NCI-H2081 (cell line): ENCODE results near the gene USH2A.

Source experiments
- DNase-seq, 2 experiments: peaks; one replicate each; lab custom pipeline; 2025; lab: John Stamatoyannopoulos, UW

USH2A gene

GRCh38 chr1:215780139-215780538 is 643.1 kb downstream of the USH2A start:
- peak; percentile 21 to 39 for DNase-seq

- no peak for DNase-seq
Measured at GRCh38 chr1:215779729-215780128, 643.5 kb downstream of the USH2A start.

- DNase-seq = no peak
Measured at GRCh38 chr1:215777370-215777925, 645.8 kb downstream of the USH2A start.

- no peak for DNase-seq
Measured at GRCh38 chr1:215776336-215776735, 646.9 kb downstream of the USH2A start.

GRCh38 chr1:215772151-215772550 is 651.1 kb downstream of the USH2A start:
- no peak for DNase-seq

GRCh38 chr1:215768303-215768702 is 654.9 kb downstream of the USH2A start:
- DNase-seq = no peak

- DNase-seq = no peak
Measured at GRCh38 chr1:215767761-215768160, 655.5 kb downstream of the USH2A start.

GRCh38 chr1:215766521-215766920 is 656.7 kb downstream of the USH2A start:
- DNase-seq = no peak

GRCh38 chr1:215765833-215766232 is 657.4 kb downstream of the USH2A start:
- no peak for DNase-seq

- no peak for DNase-seq
Measured at GRCh38 chr1:215761446-215761845, 661.8 kb downstream of the USH2A start.

GRCh38 chr1:215754112-215754511 is 669.1 kb downstream of the USH2A start:
- peak in 1 of 2 experiments; percentile 43 for DNase-seq

GRCh38 chr1:215749414-215749813 is 673.8 kb downstream of the USH2A start:
- DNase-seq = no peak

- DNase-seq = no peak
Measured at GRCh38 chr1:215748431-215748830, 674.8 kb downstream of the USH2A start.

- DNase-seq = no peak
Measured at GRCh38 chr1:215744419-215744818, 678.8 kb downstream of the USH2A start.

GRCh38 chr1:215739025-215739424 is 684.2 kb downstream of the USH2A start:
- peak in 1 of 2 experiments; percentile 19 for DNase-seq

- no peak for DNase-seq
Measured at GRCh38 chr1:215731699-215732098, 691.5 kb downstream of the USH2A start.

- no peak for DNase-seq
Measured at GRCh38 chr1:215730600-215730999, 692.6 kb downstream of the USH2A start.

GRCh38 chr1:215728169-215728568 is 695.1 kb downstream of the USH2A start:
- no peak for DNase-seq

GRCh38 chr1:215720126-215720525 is 703.1 kb downstream of the USH2A start:
- no peak for DNase-seq

GRCh38 chr1:215719552-215719951 is 703.7 kb downstream of the USH2A start:
- DNase-seq = no peak

GRCh38 chr1:215718575-215719287 is 704.5 kb downstream of the USH2A start:
- DNase-seq = no peak

GRCh38 chr1:215717677-215718426 is 705.4 kb downstream of the USH2A start:
- DNase-seq = no peak

GRCh38 chr1:215710899-215711225 is 712.4 kb downstream of the USH2A start:
- no peak for DNase-seq
